Heart left ventricle (tissue), 16 donors: ENCODE measurements around the gene CHD9. TPM values are rescaled to one million over a fixed set of nuclear protein-coding genes. Genes with fewer than 3 reads are reported as not detected.
A peak's percentile ranks its signal among the peaks of the same experiment; 100 is the strongest.

Experiments
- ATAC-seq, 4 donors: fragments of 200-7000 bp; cut with Tn5 transposase; one replicate each; pipeline ENCODE4 v1.9.1; 2020 to 2022; ENCODE audit warnings: moderate library complexity in 4 of 4, mild to moderate bottlenecking in 3 of 4, moderate number of reproducible peaks in 1 of 4
- DNase-seq, 5 donors: peaks; one replicate each; pipeline ENCODE4 v3.0.0-alpha.2; 2020
- H3K27ac ChIP-seq, 12 donors: fragments of 200-600 bp; sonication (generic) in 4 of 12; one replicate each; pipeline versions ENCODE4 v1.5.0 to v1.8.0; 2016 to 2022; ENCODE audit warnings: mild to moderate bottlenecking in 2 of 12
- H3K27me3 ChIP-seq, 9 donors: fragments of 200-600 bp; sonication (generic) in 2 of 9; one replicate each; pipeline versions ENCODE4 v1.5.1 to v1.8.0; 2016 to 2022; ENCODE audit warnings: mild to moderate bottlenecking in 3 of 9
- H3K36me3 ChIP-seq, 9 donors: fragments of 200-600 bp; sonication (generic) in 2 of 9; one replicate each; pipeline versions ENCODE4 v1.5.0 to v1.8.0; 2018 to 2022; ENCODE audit warnings: mild to moderate bottlenecking in 2 of 9
- H3K4me1 ChIP-seq, 12 donors: fragments of 200-600 bp; sonication (generic) in 4 of 12; one replicate each; pipeline versions ENCODE4 v1.5.0 to v1.8.0; 2016 to 2022; ENCODE audit warnings: mild to moderate bottlenecking in 3 of 12
- H3K4me3 ChIP-seq, 12 donors: fragments of 200-600 bp; sonication (generic) in 4 of 12; one replicate each; pipeline versions ENCODE4 v1.5.0 to v1.8.0; 2017 to 2022; ENCODE audit warnings: mild to moderate bottlenecking in 9 of 12, moderate library complexity in 4 of 12
- H3K9me3 ChIP-seq, 12 donors: fragments of 200-600 bp; sonication (generic) in 4 of 12; one replicate each; pipeline versions ENCODE4 v1.5.0 to v1.8.0; 2016 to 2022; ENCODE audit warnings: mild to moderate bottlenecking in 1 of 12
- CTCF ChIP-seq, 12 donors: fragments of 200-600 bp; sonication (generic) in 4 of 12; IDR thresholded peaks; one replicate each; pipeline versions ENCODE4 v1.5.0 to v1.8.0; 2018 to 2022; ENCODE audit warnings: antibody characterized with exemption in 12 of 12, mild to moderate bottlenecking in 5 of 12
- POLR2A ChIP-seq, 2 donors: fragments of 450-650 bp; IDR thresholded peaks; one replicate each; pipeline ENCODE4 v1.6.1; 2017; ENCODE audit warnings: antibody characterized with exemption in 2 of 2, mild to moderate bottlenecking in 2 of 2, moderate library complexity in 2 of 2
- WGBS, 4 donors: extraction: QIAGEN DNeasy Blood & Tissue Kit in 2 of 4; methylation state at CpG; one replicate each; pipeline versions ENCODE4 v1.1.5 to v1.1.7; 2013 to 2018; 5-methylcytosine and 5-hydroxymethylcytosine counted together
- intact Hi-C, 10 donors: fragments of 100-400 bp; cut with DNase I; formaldehyde crosslinking; loops; one replicate each; pipeline versions ENCODE4 v1.11.1 to v1.14.2; 2022
- polyA plus RNA-seq, 2 donors: library from polyadenylated mRNA; stranded (reverse); fragments of 200-250 nt; gene quantifications; one replicate each; pipeline ENCODE4 v1.2.3, GENCODE V29; 2013
- total RNA-seq, 9 donors: library from RNA; depleted of rRNA in 2 of 9; stranded (reverse); fragments of >200 nt in 2 of 9; fragmentation: NEBNext Ultra II Directional in 3 of 9; extraction: Animal tissue kit (Norgen Biotek cat#: 25700) in 3 of 9; gene quantifications; one replicate each; pipeline versions ENCODE4 v1.1.0 to v1.2.4, GENCODE V29; 2016 to 2023
- donor health status: ischemic (EF 13 %, LVEDD 7.1; RV severe dilation, severe dysfunction).
- donor health status: healthy with polysubstance abuse.
- donor health status: DM: no; HTN: yes; CAD: no.
- donor health status: DM: no; HTN: no; CAD: no.
- donor health status: ischemic (EF 25% LVEDD 6.9; RV normal size, moderate dysfunction).
- donor health status: ischemic (EF 25% LVEDD 5.7; RV mildly dilated, moderate dysfunction).
- donor health status: healthy.
- donor health status: DM: yes; HTN: yes; CAD: no.
- donor health status: ischemic (EF 35%, LVEDD 5.7; RV mildly dilated, moderate dysfunction).
- donor health status: nonischemic (EF 11% LVEDD 7.7; RV severe dilation, severe dysfunction).
- donor health status: DM: yes; HTN: yes; CAD: no.
- donor health status: PGD.
- donor health status: ischemic (EF 29% LVEDD 5.4; RV normal size, mild dysfunction).
- donor health status: nonischemic (EF 23%, LVEDD 6.1; RV moderate dilation, normal function).

CHD9 gene
- total and polyA plus RNA-seq, 11 donors: 11.8 to 56.2 (median 41.3) TPM

- Histone ChIP-seq H3K9me3 (no peaks in the 10 kb centered on the region), H3K36me3 (peaks cover 0 to 5% (median 0%) of the 10 kb centered on the region in 9 donors), H3K4me1 (peaks cover 0 to 16% (median 7%) of the 10 kb centered on the region in 12 donors), H3K27me3 (no peaks in the 10 kb centered on the region), H3K27ac (no peak overlapping the region), H3K4me3 (no peak overlapping the region)
- intact Hi-C loops: no loop called here
- WGBS, 4 donors: 14 to 24% (median 18%) methylated on average over 1 of the region's 1 CpG
- TF ChIP-seq POLR2A (IDR thresholded peaks at IDR 0.05) (no peak), CTCF (IDR thresholded peaks at IDR 0.05) (no peak)
- DNase-seq: no peak
- ATAC-seq: no peak
Measured at GRCh38 chr16:53112015-53112414, 57.2 kb downstream of the CHD9 start.

- DNase-seq (no peak), ATAC-seq (no peak)
- TF ChIP-seq POLR2A (IDR thresholded peaks at IDR 0.05): no peak
- TF ChIP-seq CTCF (IDR thresholded peaks at IDR 0.05): no peak
- Histone ChIP-seq H3K9me3 (no peaks in the 10 kb centered on the region), H3K4me1 (peaks cover 0 to 16% (median 7%) of the 10 kb centered on the region in 12 donors), H3K4me3 (no peak overlapping the region), H3K27ac (no peak overlapping the region), H3K27me3 (no peaks in the 10 kb centered on the region), H3K36me3 (peaks cover 0 to 10% (median 3%) of the 10 kb centered on the region in 9 donors)
- intact Hi-C loops: no loop called here
- 87 to 93% (median 91%) methylated on average over 2 of the region's 2 CpGs for whole genome bisulfite sequencing, 4 donors
Measured at GRCh38 chr16:53115047-53115446, 60.3 kb downstream of the CHD9 start.

DNA sequence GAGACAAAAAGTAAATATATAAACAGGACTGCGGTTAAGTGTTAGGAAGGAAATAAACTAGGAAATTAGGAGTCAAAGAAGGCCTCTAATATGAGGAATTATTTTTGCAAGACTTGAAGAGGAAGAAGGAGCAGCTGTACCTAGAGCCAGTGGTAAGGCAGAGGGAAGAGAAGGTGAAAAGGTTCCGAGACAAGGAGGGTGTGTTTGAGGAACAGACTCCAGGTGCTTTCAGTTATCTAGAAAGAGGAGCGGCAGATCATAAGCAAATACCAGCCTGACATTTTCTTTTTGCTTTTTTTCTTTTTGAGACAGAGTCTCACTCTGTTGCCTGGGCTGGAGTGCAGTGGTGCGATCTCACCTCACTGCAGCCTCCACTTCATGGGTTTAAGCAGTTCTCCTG is 61.0 kb downstream of the CHD9 start:
- no peak overlapping the region for H3K4me3 ChIP-seq
- intact Hi-C loops: no loop called here
- no peaks in the 10 kb centered on the region for H3K9me3 ChIP-seq
- no peaks in the 10 kb centered on the region for H3K27me3 ChIP-seq
- H3K4me1 ChIP-seq: peaks cover 0 to 16% (median 7%) of the 10 kb centered on the region in 12 donors
- H3K27ac ChIP-seq: no peak overlapping the region
- ATAC-seq: no peak
- DNase-seq: no peak
- TF ChIP-seq CTCF (IDR thresholded peaks at IDR 0.05) (no peak), POLR2A (IDR thresholded peaks at IDR 0.05) (no peak)
- WGBS, 4 donors: 91 to 96% (median 93%) methylated on average over 4 of the region's 4 CpGs
- peaks cover 0 to 10% (median 3%) of the 10 kb centered on the region in 9 donors for H3K36me3 ChIP-seq

GRCh38 chr16:53121043-53121620 is 66.3 kb downstream of the CHD9 start:
- intact Hi-C loops: loop anchor here in 1 of 10 donors (10.0 kb wide), 1 partner anchor 66 kb away; the partner anchor contains the start of genes CHD9 and CHD9NB
- peaks cover 0 to 10% (median 0%) of the 10 kb centered on the region in 9 donors for H3K36me3 ChIP-seq
- no peak overlapping the region for H3K4me3 ChIP-seq
- H3K27ac ChIP-seq: peak overlapping the region in 5 of 12 donors; percentile 6 to 63 (median 33)
- no peaks in the 10 kb centered on the region for H3K27me3 ChIP-seq
- no peaks in the 10 kb centered on the region for H3K9me3 ChIP-seq
- DNase-seq: no peak
- no peak for TF ChIP-seq CTCF (IDR thresholded peaks at IDR 0.05)
- TF ChIP-seq POLR2A (IDR thresholded peaks at IDR 0.05): no peak
- no peak for ATAC-seq
- peaks cover 0 to 12% (median 0%) of the 10 kb centered on the region in 12 donors for H3K4me1 ChIP-seq
- WGBS, 4 donors: 60 to 70% (median 66%) methylated on average over 2 of the region's 2 CpGs
